IPS-18c (cell line): ENCODE data around the gene IQCF5.
"Not testable (repeated sequence)": the region's sequence is repeated elsewhere in the genome, so short reads cannot be mapped to it uniquely, and the experiment has no call there.

Experiments
- H3K4me3 ChIP-seq: 2 replicates; pipeline ENCODE4 v1.7.0; 2013; ENCODE audit warnings: low read depth, mild to moderate bottlenecking, low read length, moderate library complexity; ENCODE audit not compliant: insufficient read depth
- H3K9me3 ChIP-seq: one replicate; pipeline ENCODE4 v1.6.1; 2013; ENCODE audit warnings: mild to moderate bottlenecking, low read length, moderate library complexity; ENCODE audit not compliant: control insufficient read depth, insufficient read depth

IQCF5 gene

GRCh38 chr3:51874889-51875288, 512 bp downstream of the IQCF5 start:
- Histone ChIP-seq H3K9me3 (no peaks in the 10 kb centered on the region), H3K4me3 (no peak overlapping the region)

GRCh38 chr3:51874411-51874810, 990 bp downstream of the IQCF5 start:
- no peak overlapping the region for H3K4me3 ChIP-seq
- H3K9me3 ChIP-seq: no peaks in the 10 kb centered on the region

GRCh38 chr3:51873876-51874275, 1.5 kb downstream of the IQCF5 start:
- H3K9me3 ChIP-seq: no peaks in the 10 kb centered on the region
- H3K4me3 ChIP-seq: no peak overlapping the region

- Histone ChIP-seq H3K9me3 (no peaks in the 10 kb centered on the region), H3K4me3 (no peak overlapping the region)
These were observed 2.1 kb downstream of the IQCF5 start for GRCh38 chr3:51873253-51873766.

- H3K4me3 ChIP-seq: no peak overlapping the region
- H3K9me3 ChIP-seq: no peaks in the 10 kb centered on the region
These were observed 6.1 kb downstream of the IQCF5 start for GRCh38 chr3:51869304-51869703.

- not testable (repeated sequence) for H3K4me3 ChIP-seq
These were observed 6.5 kb downstream of the IQCF5 start for GRCh38 chr3:51868896-51869295.

GRCh38 chr3:51862886-51863285, 12.5 kb downstream of the IQCF5 start:
- Histone ChIP-seq H3K4me3 (no peak overlapping the region), H3K9me3 (peaks cover 4% of the 10 kb centered on the region)

More at GRCh38 chr3:51868896-51869295, 6.5 kb downstream of the IQCF5 start:
- H3K9me3 ChIP-seq: not testable (repeated sequence)

- H3K4me3 ChIP-seq: no peak within 1 kb of the TSS
- H3K9me3 ChIP-seq: peaks cover 4% of the 10 kb centered on the region
These were observed 14.4 kb downstream of the IQCF5 start, which contains the start of gene IQCF2 for GRCh38 chr3:51860703-51861665. Gene IQCF2, plus strand, starts transcription at chr3:51861615. Its CDS starts 52 bp downstream, at chr3:51861667.

GRCh38 chr3:51855411-51855810, 20.0 kb downstream of the IQCF5 start:
- H3K4me3 ChIP-seq, H3K9me3 ChIP-seq: not testable (repeated sequence)

- H3K9me3 ChIP-seq: no peaks in the 10 kb centered on the region
- no peak overlapping the region for H3K4me3 ChIP-seq
These were observed 30.3 kb downstream of the IQCF5 start for GRCh38 chr3:51845129-51845528.

GRCh38 chr3:51836606-51837005, 38.8 kb downstream of the IQCF5 start:
- H3K4me3 ChIP-seq: no peak overlapping the region
- H3K9me3 ChIP-seq: no peaks in the 10 kb centered on the region

- peaks cover 4% of the 10 kb centered on the region for H3K9me3 ChIP-seq
- H3K4me3 ChIP-seq: no peak overlapping the region
These were observed 44.5 kb downstream of the IQCF5 start for GRCh38 chr3:51830836-51831385.

- H3K4me3 ChIP-seq: no peak overlapping the region
- H3K9me3 ChIP-seq: peaks cover 4% of the 10 kb centered on the region
These were observed 45.1 kb downstream of the IQCF5 start for GRCh38 chr3:51830345-51830744.

GRCh38 chr3:51828297-51828696, 47.1 kb downstream of the IQCF5 start:
- Histone ChIP-seq H3K9me3 (peaks cover 4% of the 10 kb centered on the region), H3K4me3 (no peak overlapping the region)
